Activated CD8-positive, alpha-beta T cell treated with anti-CD3 and anti-CD28 coated beads for 36 hours (primary cell): ENCODE measurements around the gene PRKX. TPM values are rescaled to one million over a fixed set of nuclear protein-coding genes. Genes with fewer than 3 reads are reported as not detected.
"Not testable (repeated sequence)": the region's sequence is repeated elsewhere in the genome, so short reads cannot be mapped to it uniquely, and the experiment has no call there.

Experiments
- ATAC-seq: fragments of 200-7000 bp; cut with Tn5 transposase; one replicate; pipeline ENCODE4 v1.10.0; 2021; ENCODE audit warnings: mild to moderate bottlenecking, moderate library complexity
- CTCF ChIA-PET: fragments of 350-600 bp; sonication (Branson Sonifier 250); formaldehyde crosslinking; loops from one replicate; lab custom pipeline; 2021; ENCODE audit warnings: antibody characterized with exemption; lab: Charles Lee
- POLR2A ChIA-PET: fragments of 350-600 bp; sonication (Branson Sonifier 250); formaldehyde crosslinking; loops from one replicate; lab custom pipeline; 2021; ENCODE audit warnings: antibody characterized with exemption; lab: Charles Lee
- DNase-seq: peaks from one replicate; pipeline ENCODE4 v3.0.0-alpha.2; 2020
- H3K27ac Mint-ChIP-seq: one replicate; pipeline ENCODE4 v1.8.0; 2021; ENCODE audit warnings: mild to moderate bottlenecking, mixed read lengths
- H3K27me3 Mint-ChIP-seq: one replicate; pipeline ENCODE4 v1.8.0; 2021; ENCODE audit warnings: mixed read lengths
- H3K36me3 Mint-ChIP-seq: one replicate; pipeline ENCODE4 v1.8.0; 2021; ENCODE audit warnings: low read depth, mixed read lengths
- H3K4me1 Mint-ChIP-seq: one replicate; pipeline ENCODE4 v1.8.0; 2021; ENCODE audit warnings: low read depth, mixed read lengths
- H3K4me3 Mint-ChIP-seq: one replicate; pipeline ENCODE4 v1.8.0; 2021; ENCODE audit warnings: mild to moderate bottlenecking, moderate library complexity, mixed read lengths
- H3K9me3 Mint-ChIP-seq: one replicate; pipeline ENCODE4 v1.8.0; 2021; ENCODE audit warnings: mixed read lengths
- intact Hi-C: fragments of 100-400 bp; cut with micrococcal nuclease; formaldehyde crosslinking; loops from one replicate; pipeline ENCODE4 v1.10.0; 2022
- total RNA-seq, 2 experiments: library from RNA; stranded (reverse); gene quantifications; one replicate each; pipeline ENCODE4 v1.2.3, GENCODE V29; 2021
- TF ChIP-seq, protein P1 (sequence below): fragments of 200-600 bp; IDR thresholded peaks from one replicate; pipeline ENCODE4 v1.8.0; 2022; ENCODE audit warnings: antibody characterized with exemption, mild to moderate bottlenecking

PRKX gene
- total RNA-seq, 2 experiments from 2014 or later: 54.4 to 59.9 TPM

DNA sequence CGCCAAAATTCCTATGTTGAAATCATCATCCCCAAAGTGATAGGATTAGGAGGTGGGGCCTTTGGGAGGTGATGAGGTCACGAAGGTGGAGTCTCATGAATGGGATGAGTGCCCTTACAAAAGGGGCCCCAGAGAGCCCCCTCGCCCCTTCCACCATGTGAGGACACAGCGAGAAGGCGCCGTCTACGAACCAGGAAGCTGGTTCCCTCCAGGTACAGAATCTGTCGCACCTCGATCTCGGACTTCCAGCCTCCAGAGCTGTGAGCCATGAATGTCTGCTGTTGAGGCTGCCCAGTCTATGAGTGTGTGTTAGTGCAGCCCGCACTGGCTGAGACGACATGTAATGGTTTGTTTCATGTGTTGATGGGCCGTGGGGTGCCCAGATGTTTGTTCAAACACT lies 60.3 kb downstream of the PRKX start:
- ATAC-seq (no peak), DNase-seq (no peak)
- POLR2A ChIA-PET: no interaction called here
- Mint-ChIP-seq H3K4me3 (no peak overlapping the region), H3K4me1 (no peaks in the 10 kb centered on the region), H3K27me3 (no peaks in the 10 kb centered on the region), H3K9me3 (no peaks in the 10 kb centered on the region), H3K27ac (no peak overlapping the region), H3K36me3 (peaks cover 12% of the 10 kb centered on the region)
- TF ChIP-seq, protein P1, sequence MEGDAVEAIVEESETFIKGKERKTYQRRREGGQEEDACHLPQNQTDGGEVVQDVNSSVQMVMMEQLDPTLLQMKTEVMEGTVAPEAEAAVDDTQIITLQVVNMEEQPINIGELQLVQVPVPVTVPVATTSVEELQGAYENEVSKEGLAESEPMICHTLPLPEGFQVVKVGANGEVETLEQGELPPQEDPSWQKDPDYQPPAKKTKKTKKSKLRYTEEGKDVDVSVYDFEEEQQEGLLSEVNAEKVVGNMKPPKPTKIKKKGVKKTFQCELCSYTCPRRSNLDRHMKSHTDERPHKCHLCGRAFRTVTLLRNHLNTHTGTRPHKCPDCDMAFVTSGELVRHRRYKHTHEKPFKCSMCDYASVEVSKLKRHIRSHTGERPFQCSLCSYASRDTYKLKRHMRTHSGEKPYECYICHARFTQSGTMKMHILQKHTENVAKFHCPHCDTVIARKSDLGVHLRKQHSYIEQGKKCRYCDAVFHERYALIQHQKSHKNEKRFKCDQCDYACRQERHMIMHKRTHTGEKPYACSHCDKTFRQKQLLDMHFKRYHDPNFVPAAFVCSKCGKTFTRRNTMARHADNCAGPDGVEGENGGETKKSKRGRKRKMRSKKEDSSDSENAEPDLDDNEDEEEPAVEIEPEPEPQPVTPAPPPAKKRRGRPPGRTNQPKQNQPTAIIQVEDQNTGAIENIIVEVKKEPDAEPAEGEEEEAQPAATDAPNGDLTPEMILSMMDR: no peak
- intact Hi-C loops: no loop called here
- CTCF ChIA-PET: no interaction called here

DNA sequence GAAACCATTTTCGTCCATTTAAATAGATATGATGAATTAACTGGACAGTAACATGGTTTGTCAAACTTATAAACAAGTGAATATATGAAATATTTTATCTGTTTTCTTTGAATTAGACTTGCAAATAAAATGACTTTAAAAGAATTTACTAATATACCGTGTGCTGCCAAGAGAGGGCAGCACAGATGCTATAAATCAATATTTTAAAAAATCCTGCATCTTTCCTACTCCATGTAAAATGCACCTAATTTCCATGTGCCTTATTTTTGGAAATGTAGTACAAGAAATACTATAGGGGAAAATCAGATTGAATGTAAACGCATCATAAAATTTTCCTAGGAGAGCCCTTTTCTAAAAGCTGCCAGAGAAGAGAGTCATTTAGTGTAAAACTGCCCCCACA lies 62.2 kb downstream of the PRKX start:
- CTCF ChIA-PET: interaction anchor here (0.6 to 2.0 kb wide), 8 partner anchors 8 to 162 kb away, joined by 3 to 11 read pairs (median 3); no protein-coding TSS in a partner anchor
- Mint-ChIP-seq H3K4me1 (no peaks in the 10 kb centered on the region), H3K4me3 (no peak overlapping the region), H3K27me3 (no peaks in the 10 kb centered on the region), H3K9me3 (no peaks in the 10 kb centered on the region), H3K27ac (no peak overlapping the region), H3K36me3 (peaks cover 17% of the 10 kb centered on the region)
- TF ChIP-seq, protein P1: peak; percentile 58
- ATAC-seq (no peak), DNase-seq (no peak)
- intact Hi-C loops: no loop called here
- POLR2A ChIA-PET: interaction anchor here (0.7 kb wide), 1 partner anchor 10 kb away, joined by 3 read pairs; no protein-coding TSS in a partner anchor

DNA sequence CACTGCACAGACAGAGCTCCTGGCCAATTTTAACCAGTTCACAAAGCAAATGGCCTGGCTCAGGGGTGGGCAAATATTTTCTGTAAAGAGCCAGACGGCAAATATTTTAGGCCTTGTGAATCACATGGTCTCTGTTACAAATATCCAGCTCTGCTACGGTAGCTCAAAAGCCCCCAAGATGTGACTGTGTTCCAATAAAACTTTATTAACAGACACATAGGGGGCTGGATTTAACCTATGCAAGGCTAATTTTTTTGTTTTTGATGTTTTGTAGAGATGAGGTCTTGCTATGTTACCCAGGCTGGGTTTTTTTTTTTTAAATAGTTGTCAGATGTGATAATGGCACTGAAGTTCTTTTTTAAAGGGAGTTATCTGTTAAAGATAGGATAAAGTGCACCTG lies 65.4 kb downstream of the PRKX start:
- no peak for ATAC-seq
- no peak for DNase-seq
- POLR2A ChIA-PET: no interaction called here
- Mint-ChIP-seq H3K27me3 (no peaks in the 10 kb centered on the region), H3K4me1 (no peaks in the 10 kb centered on the region), H3K27ac (no peak overlapping the region), H3K36me3 (peaks cover 34% of the 10 kb centered on the region), H3K9me3 (peaks cover 2% of the 10 kb centered on the region), H3K4me3 (no peak overlapping the region)
- intact Hi-C loops: no loop called here
- TF ChIP-seq, protein P1: no peak
- CTCF ChIA-PET: interaction anchor here (1.0 kb wide), 1 partner anchor 163 kb away, joined by 4 read pairs; no protein-coding TSS in a partner anchor

DNA sequence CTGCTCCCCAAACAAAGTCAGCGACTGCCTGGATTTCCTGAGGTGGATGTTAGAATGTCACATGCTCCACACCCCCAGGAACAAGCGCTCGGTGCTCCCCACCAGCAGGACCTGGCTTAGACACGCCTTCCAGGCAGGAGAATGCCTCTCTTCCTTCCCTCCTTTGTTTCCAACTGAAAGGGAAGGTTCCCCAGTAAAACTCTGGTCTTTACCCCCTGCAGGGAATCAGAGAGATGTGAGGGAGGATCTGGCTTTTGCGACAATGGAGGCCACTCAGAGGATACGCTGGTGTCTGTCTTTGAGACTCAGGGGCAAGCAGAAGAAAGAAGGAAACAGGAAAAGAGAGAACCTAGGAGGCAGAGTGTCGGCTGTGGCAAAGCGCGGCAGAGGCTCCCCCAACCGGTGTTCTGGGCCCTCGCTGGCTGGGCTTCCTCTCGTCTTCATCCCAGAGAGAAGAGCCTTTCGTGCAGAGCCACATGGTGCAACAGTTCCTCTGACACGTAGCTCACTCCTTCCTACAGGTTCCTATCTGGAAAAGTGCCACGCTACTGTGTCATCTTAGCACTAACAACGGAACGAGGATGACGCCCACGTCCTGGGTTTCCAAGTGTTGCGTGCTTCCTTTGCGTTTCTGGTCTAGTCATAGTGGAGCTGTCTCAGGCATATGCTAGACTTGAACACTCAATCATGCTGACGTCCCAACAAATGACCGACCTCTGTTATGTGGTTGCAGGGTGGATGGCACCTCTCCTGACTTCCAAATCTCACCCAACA lies 73.4 kb downstream of the PRKX start:
- H3K27me3 Mint-ChIP-seq, intact Hi-C loops, CTCF ChIA-PET, ATAC-seq, DNase-seq, POLR2A ChIA-PET, H3K4me1 Mint-ChIP-seq, H3K4me3 Mint-ChIP-seq, H3K9me3 Mint-ChIP-seq: not testable (repeated sequence)
- Mint-ChIP-seq H3K27ac (peak overlapping the region; percentile 60), H3K36me3 (peaks cover 33% of the 10 kb centered on the region)

DNA sequence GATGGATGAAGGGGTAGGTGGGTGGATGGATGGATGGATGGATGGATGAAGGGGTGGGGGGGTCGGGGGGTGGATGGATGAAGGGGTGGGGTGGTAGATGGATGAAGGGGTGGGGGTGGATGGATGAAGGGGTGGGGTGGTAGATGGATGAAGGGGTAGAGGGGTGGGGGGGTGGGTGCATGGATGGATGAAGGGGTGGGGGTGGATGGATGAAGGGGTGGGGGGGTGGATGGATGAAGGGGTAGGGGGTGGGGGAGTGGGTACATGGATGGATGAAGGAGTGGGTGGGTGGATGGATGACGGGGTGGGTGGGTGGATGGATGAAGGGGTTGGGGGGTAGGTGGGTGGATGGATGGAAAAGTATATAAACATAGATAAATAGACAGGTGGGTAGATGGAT lies 74.2 kb downstream of the PRKX start:
- Mint-ChIP-seq H3K36me3 (peaks cover 27% of the 10 kb centered on the region), H3K27me3 (no peaks in the 10 kb centered on the region)
- ATAC-seq: no peak

More for the DNA sequence above, 74.2 kb downstream of the PRKX start:
- Mint-ChIP-seq H3K27ac (no peak overlapping the region), H3K4me1 (no peaks in the 10 kb centered on the region), H3K9me3 (peaks cover 2% of the 10 kb centered on the region), H3K4me3 (no peak overlapping the region)
- no peak for DNase-seq
- POLR2A ChIA-PET: no interaction called here
- TF ChIP-seq, protein P1: no peak
- intact Hi-C loops: no loop called here
- CTCF ChIA-PET: no interaction called here
